GM12891 (cell line): ENCODE data around the gene MAMDC2.

ENCODE experiments used
- PAX5 ChIP-seq: IDR thresholded peaks from 2 replicates; pipeline ENCODE4 v1.6.1; 2011; ENCODE audit warnings: low read length, moderate library complexity, mild to moderate bottlenecking; ENCODE audit not compliant: insufficient read depth, severe bottlenecking
- POLR2AphosphoS5 ChIP-seq: IDR thresholded peaks from 2 replicates; pipeline ENCODE4 v1.6.1; 2011; ENCODE audit warnings: low read depth, low read length, control low read depth
- TAF1 ChIP-seq: IDR thresholded peaks from 2 replicates; pipeline ENCODE4 v1.6.1; 2011; ENCODE audit warnings: low read depth, low read length, control low read depth

- TF ChIP-seq PAX5, result no peak
- no peak for TF ChIP-seq POLR2AphosphoS5
- TF ChIP-seq TAF1, result no peak
These were observed 12.5 kb upstream of the MAMDC2 start for GRCh38 chr9:70031141-70031545.
